HCT116 (cell line): ENCODE data around the gene ARL15. TPM values are rescaled to one million over a fixed set of nuclear protein-coding genes. Genes with fewer than 3 reads are reported as not detected.

ENCODE experiments used
- ATAC-seq: fragments of 200-7000 bp; cut with Tn5 transposase; 2 replicates; pipeline ENCODE4 v1.9.1; 2020; ENCODE audit warnings: mild to moderate bottlenecking, moderate library complexity
- BruUV-seq: library from RNA; stranded (reverse); fragments of 400-500 nt; replicated peaks from 2 replicates; lab custom pipeline; 2021; lab: Mats Ljungman, UMichigan
- CTCF ChIA-PET: fragments of 300-600 bp; sonication (Branson Sonifier 250); formaldehyde crosslinking; loops from one replicate; lab custom pipeline; 2021; ENCODE audit warnings: antibody characterized with exemption; lab: Charles Lee
- POLR2A ChIA-PET: fragments of 300-600, 350-600 bp; sonication (Branson Sonifier 250); formaldehyde crosslinking; loops from one replicate; lab custom pipeline; 2021; ENCODE audit warnings: antibody characterized with exemption; lab: Charles Lee
- RAD21 ChIA-PET, 2 experiments: fragments of 300-600 bp; sonication (Branson Sonifier 250); formaldehyde crosslinking; loops; one replicate each; lab custom pipeline; 2023; ENCODE audit warnings: low total read pairs in 2 of 2; ENCODE audit not compliant: uncharacterized antibody in 2 of 2, unreplicated experiment in 2 of 2, low non-redundant PET in 1 of 2; lab: Charles Lee
- DNase-seq: peaks from one replicate; pipeline ENCODE4 v3.0.0-alpha.2; 2010; ENCODE audit warnings: low read depth, low spot score
- H2AFZ ChIP-seq: fragments of 200-600 bp; shearing (Covaris generic), sonication (generic); 2 replicates; pipeline ENCODE4 v1.6.1; 2017; ENCODE audit warnings: low read depth, mixed run types, mixed read lengths, antibody characterized with exemption, low read length; ENCODE audit not compliant: poor library complexity, severe bottlenecking
- H3K27ac ChIP-seq: 2 replicates; pipeline ENCODE4 v1.5.1; 2012; ENCODE audit warnings: low read depth, low read length
- H3K27me3 ChIP-seq: fragments of 200-600 bp; sonication (generic); 2 replicates; pipeline ENCODE4 v1.6.1; 2016; ENCODE audit warnings: mixed run types, low read length, mixed read lengths; ENCODE audit not compliant: insufficient read depth
- H3K36me3 ChIP-seq, 2 experiments: fragments of 200-500 bp in 1 of 2; fragments of 200-600 bp in 1 of 2; sonication (Bioruptor generic) in 1 of 2; sonication (generic) in 1 of 2; 2 replicates each; pipeline versions ENCODE4 v1.5.1 to v1.6.1; 2014 to 2016; ENCODE audit warnings: low read length in 2 of 2, inconsistent platforms in 1 of 2, mixed read lengths in 1 of 2, mixed run types in 1 of 2; ENCODE audit not compliant: insufficient read depth in 2 of 2, control insufficient read depth in 1 of 2
- H3K4me1 ChIP-seq, 2 experiments: fragments of 200-600 bp in 1 of 2; sonication (generic) in 1 of 2; 2 replicates each; pipeline versions ENCODE4 v1.5.1 to v1.6.1; 2012 to 2017; ENCODE audit warnings: low read length in 2 of 2, inconsistent platforms in 1 of 2, mild to moderate bottlenecking in 1 of 2, mixed read lengths in 1 of 2, mixed run types in 1 of 2, moderate library complexity in 1 of 2; ENCODE audit not compliant: insufficient read depth in 2 of 2, control insufficient read depth in 1 of 2
- H3K4me2 ChIP-seq: fragments of 200-600 bp; sonication (generic); 2 replicates; pipeline ENCODE4 v1.6.1; 2017; ENCODE audit warnings: mixed run types, low read length, mixed read lengths
- H3K4me3 ChIP-seq, 2 experiments: fragments of 200-600 bp in 1 of 2; sonication (generic) in 1 of 2; replicated peaks in 1 of 2; 2 replicates each; pipeline ENCODE4 v1.5.1; 2011 to 2016; ENCODE audit warnings: low read length in 2 of 2, control low read depth in 1 of 2, low read depth in 1 of 2, mild to moderate bottlenecking in 1 of 2, mixed read lengths in 1 of 2, mixed run types in 1 of 2
- H3K79me2 ChIP-seq: fragments of 200-600 bp; sonication (generic); 2 replicates; pipeline ENCODE4 v1.6.1; 2017; ENCODE audit warnings: mild to moderate bottlenecking, mixed run types, low read length, moderate library complexity, mixed read lengths; ENCODE audit not compliant: insufficient read depth
- H3K9ac ChIP-seq: fragments of 200-600 bp; sonication (generic); 2 replicates; pipeline ENCODE4 v1.6.1; 2016; ENCODE audit warnings: low read length, mixed read lengths
- H3K9me2 ChIP-seq: fragments of 200-600 bp; sonication (generic), shearing (Covaris generic); 2 replicates; pipeline ENCODE4 v1.6.1; 2017; ENCODE audit warnings: mixed run types, mild to moderate bottlenecking, moderate library complexity; ENCODE audit not compliant: insufficient read depth
- H3K9me3 ChIP-seq, 2 experiments: fragments of 200-500 bp in 1 of 2; fragments of 200-600 bp in 1 of 2; sonication (Bioruptor generic) in 1 of 2; sonication (generic) in 1 of 2; 2 replicates each; pipeline ENCODE4 v1.6.1; 2014 to 2017; ENCODE audit warnings: low read length in 2 of 2, mixed read lengths in 2 of 2, inconsistent platforms in 1 of 2, low read depth in 1 of 2, mild to moderate bottlenecking in 1 of 2, mixed run types in 1 of 2, moderate library complexity in 1 of 2; ENCODE audit not compliant: control insufficient read depth in 1 of 2, insufficient read depth in 1 of 2
- H4K20me1 ChIP-seq: fragments of 200-600 bp; sonication (generic), shearing (Covaris generic); 2 replicates; pipeline ENCODE4 v1.6.1; 2017; ENCODE audit warnings: mixed run types, mild to moderate bottlenecking, moderate library complexity; ENCODE audit not compliant: insufficient read depth
- CBX3 ChIP-seq: IDR thresholded peaks from 2 replicates; pipeline ENCODE4 v1.6.1; 2012; ENCODE audit warnings: low read depth
- CEBPB ChIP-seq: IDR thresholded peaks from 2 replicates; pipeline ENCODE4 v1.6.1; 2012; ENCODE audit warnings: low read depth
- ELF1 ChIP-seq: IDR thresholded peaks from 2 replicates; pipeline ENCODE4 v1.6.1; 2012; ENCODE audit warnings: low read depth, borderline replicate concordance
- EZH2 ChIP-seq: fragments of 200-600 bp; sonication (generic); IDR thresholded peaks from 2 replicates; pipeline ENCODE4 v1.6.1; 2017; ENCODE audit warnings: antibody characterized with exemption, mixed run types
- MAX ChIP-seq: IDR thresholded peaks from 2 replicates; pipeline ENCODE4 v1.6.1; 2012
- POLR2A ChIP-seq: IDR thresholded peaks from 2 replicates; pipeline ENCODE4 v1.7.0; 2011; ENCODE audit warnings: borderline replicate concordance; ENCODE audit not compliant: insufficient read depth, insufficient read length; ENCODE audit errors: extremely low read depth
- POLR2AphosphoS5 ChIP-seq: IDR thresholded peaks from 2 replicates; pipeline ENCODE4 v1.6.1; 2011; ENCODE audit warnings: mild to moderate bottlenecking, low read depth, low read length, moderate library complexity
- SIN3A ChIP-seq: IDR thresholded peaks from 2 replicates; pipeline ENCODE4 v1.6.1; 2012; ENCODE audit warnings: low read depth
- SRF ChIP-seq: IDR thresholded peaks from 2 replicates; pipeline ENCODE4 v1.6.1; 2012; ENCODE audit warnings: low read depth
- YY1 ChIP-seq: IDR thresholded peaks from 2 replicates; pipeline ENCODE4 v1.6.1; 2011; ENCODE audit warnings: low read length, low read depth, moderate library complexity, mild to moderate bottlenecking; ENCODE audit not compliant: insufficient replicate concordance; ENCODE audit errors: extremely low read depth
- ZFX ChIP-seq: fragments of 450-650 bp; IDR thresholded peaks from 2 replicates; pipeline ENCODE4 v1.6.1; 2017
- intact Hi-C: fragments of 100-400 bp; cut with micrococcal nuclease; formaldehyde crosslinking; loops from 2 replicates; pipeline ENCODE4 v1.10.0; 2022
- total RNA-seq: library from RNA; stranded (reverse); gene quantifications from one replicate; pipeline ENCODE4 v1.2.1, GENCODE V29; 2021; ENCODE audit not compliant: unreplicated experiment
- TF ChIP-seq, protein P1 (sequence below): IDR thresholded peaks from 2 replicates; pipeline ENCODE4 v1.6.1; 2012
- TF ChIP-seq, protein P2 (sequence below): IDR thresholded peaks from 2 replicates; pipeline ENCODE4 v1.6.1; 2011; ENCODE audit warnings: mild to moderate bottlenecking, low read length, moderate library complexity; ENCODE audit not compliant: insufficient replicate concordance; ENCODE audit errors: extremely low read depth

The ARL15 gene
- total RNA-seq, 1 experiment from 2014 or later: 15.0 TPM

GRCh38 chr5:54270326-54270725, 40.0 kb downstream of the ARL15 start:
- Histone ChIP-seq H3K36me3 (no peaks in the 10 kb centered on the region), H3K79me2 (no peaks in the 10 kb centered on the region), H3K9me2 (no peaks in the 10 kb centered on the region), H3K27me3 (no peaks in the 10 kb centered on the region), H3K4me1 (no peaks in the 10 kb centered on the region), H3K27ac (no peak overlapping the region), H2AFZ (no peak overlapping the region), H4K20me1 (no peaks in the 10 kb centered on the region), H3K4me2 (no peak overlapping the region), H3K9me3 (no peaks in the 10 kb centered on the region), H3K4me3 (no peak overlapping the region), H3K9ac (no peak overlapping the region)
- no peak for ATAC-seq
- POLR2A ChIA-PET: no interaction called here
- RAD21 ChIA-PET: no interaction called here
- BruUV-seq: no TSS peak
- TF ChIP-seq ZFX: no peak
- no peak for TF ChIP-seq CEBPB
- TF ChIP-seq MAX: no peak
- no peak for TF ChIP-seq CBX3
- TF ChIP-seq, protein P1, sequence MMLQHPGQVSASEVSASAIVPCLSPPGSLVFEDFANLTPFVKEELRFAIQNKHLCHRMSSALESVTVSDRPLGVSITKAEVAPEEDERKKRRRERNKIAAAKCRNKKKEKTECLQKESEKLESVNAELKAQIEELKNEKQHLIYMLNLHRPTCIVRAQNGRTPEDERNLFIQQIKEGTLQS: no peak
- TF ChIP-seq EZH2: no peak
- no peak for TF ChIP-seq SRF
- TF ChIP-seq POLR2A: no peak
- TF ChIP-seq, protein P2, sequence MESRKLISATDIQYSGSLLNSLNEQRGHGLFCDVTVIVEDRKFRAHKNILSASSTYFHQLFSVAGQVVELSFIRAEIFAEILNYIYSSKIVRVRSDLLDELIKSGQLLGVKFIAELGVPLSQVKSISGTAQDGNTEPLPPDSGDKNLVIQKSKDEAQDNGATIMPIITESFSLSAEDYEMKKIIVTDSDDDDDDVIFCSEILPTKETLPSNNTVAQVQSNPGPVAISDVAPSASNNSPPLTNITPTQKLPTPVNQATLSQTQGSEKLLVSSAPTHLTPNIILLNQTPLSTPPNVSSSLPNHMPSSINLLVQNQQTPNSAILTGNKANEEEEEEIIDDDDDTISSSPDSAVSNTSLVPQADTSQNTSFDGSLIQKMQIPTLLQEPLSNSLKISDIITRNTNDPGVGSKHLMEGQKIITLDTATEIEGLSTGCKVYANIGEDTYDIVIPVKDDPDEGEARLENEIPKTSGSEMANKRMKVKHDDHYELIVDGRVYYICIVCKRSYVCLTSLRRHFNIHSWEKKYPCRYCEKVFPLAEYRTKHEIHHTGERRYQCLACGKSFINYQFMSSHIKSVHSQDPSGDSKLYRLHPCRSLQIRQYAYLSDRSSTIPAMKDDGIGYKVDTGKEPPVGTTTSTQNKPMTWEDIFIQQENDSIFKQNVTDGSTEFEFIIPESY: no peak
- TF ChIP-seq POLR2AphosphoS5: no peak
- no peak for TF ChIP-seq ELF1
- TF ChIP-seq YY1: no peak
- TF ChIP-seq SIN3A: no peak
- CTCF ChIA-PET: no interaction called here
- no peak for DNase-seq
- intact Hi-C loops: no loop called here
